DOHH2 (cell line): Measurements from ENCODE around the gene RBKS.
A peak's percentile ranks its signal among the peaks of the same experiment; 100 is the strongest.

ENCODE experiments used
- H3F3A ChIP-seq: fragments of 200-600 bp; sonication (generic), shearing (Covaris generic); 2 replicates; pipeline ENCODE4 v1.6.0; 2016; ENCODE audit warnings: antibody characterized with exemption, mild to moderate bottlenecking; ENCODE audit not compliant: control insufficient read depth, insufficient read depth
- H3K27ac ChIP-seq: fragments of 200-600 bp; sonication (generic); 2 replicates; pipeline ENCODE4 v1.5.1; 2014; ENCODE audit warnings: low read depth, mild to moderate bottlenecking, low read length, moderate library complexity
- H3K27me3 ChIP-seq: fragments of 200-600 bp; sonication (generic); 2 replicates; pipeline ENCODE4 v1.6.1; 2014; ENCODE audit warnings: mild to moderate bottlenecking, low read length, mixed read lengths; ENCODE audit not compliant: control insufficient read depth
- H3K36me3 ChIP-seq: fragments of 200-600 bp; sonication (generic); 2 replicates; pipeline ENCODE4 v1.6.1; 2014; ENCODE audit warnings: mild to moderate bottlenecking, low read length, moderate library complexity, mixed read lengths; ENCODE audit not compliant: control insufficient read depth
- H3K4me1 ChIP-seq: fragments of 200-600 bp; sonication (generic); 2 replicates; pipeline ENCODE4 v1.6.1; 2014; ENCODE audit warnings: mild to moderate bottlenecking, low read length, mixed read lengths; ENCODE audit not compliant: control insufficient read depth
- H3K4me2 ChIP-seq: fragments of 200-600 bp; sonication (generic); 2 replicates; pipeline ENCODE4 v1.6.0; 2014; ENCODE audit warnings: mild to moderate bottlenecking, low read length, moderate library complexity
- H3K4me3 ChIP-seq: fragments of 200-600 bp; sonication (generic); 2 replicates; pipeline ENCODE4 v1.5.1; 2014; ENCODE audit warnings: mild to moderate bottlenecking, low read length, mixed read lengths
- H3K79me2 ChIP-seq: fragments of 200-600 bp; sonication (generic); 2 replicates; pipeline ENCODE4 v1.6.1; 2014; ENCODE audit warnings: mild to moderate bottlenecking, low read length, mixed read lengths; ENCODE audit not compliant: control insufficient read depth
- H3K9me2 ChIP-seq: fragments of 200-600 bp; sonication (generic); replicated peaks from 2 replicates; pipeline ENCODE4 v1.6.1; 2014; ENCODE audit warnings: mild to moderate bottlenecking, low read length, mixed read lengths; ENCODE audit not compliant: control insufficient read depth
- H3K9me3 ChIP-seq: fragments of 200-600 bp; sonication (generic); 2 replicates; pipeline ENCODE4 v1.6.1; 2014; ENCODE audit warnings: antibody characterized with exemption, low read length, mixed read lengths; ENCODE audit not compliant: control insufficient read depth, insufficient read depth
- H4K20me1 ChIP-seq: fragments of 200-600 bp; sonication (generic); 2 replicates; pipeline ENCODE4 v1.6.0; 2014; ENCODE audit warnings: low read depth, mild to moderate bottlenecking, antibody characterized with exemption, low read length, moderate library complexity; ENCODE audit not compliant: control insufficient read depth, insufficient read depth
- CTCF ChIP-seq: fragments of 200-600 bp; sonication (generic); IDR thresholded peaks from one replicate; pipeline ENCODE4 v1.5.1; 2014; ENCODE audit warnings: antibody characterized with exemption, mild to moderate bottlenecking, low read depth, low read length; ENCODE audit not compliant: poor library complexity, severe bottlenecking
- EZH2phosphoT487 ChIP-seq: fragments of 200-600 bp; sonication (generic); IDR thresholded peaks from 2 replicates; pipeline ENCODE4 v1.6.1; 2017; ENCODE audit warnings: borderline replicate concordance, mild to moderate bottlenecking, antibody characterized with exemption, low read length, moderate library complexity, mixed read lengths

RBKS gene

GRCh38 chr2:27891673-27892105 lies 1.5 kb upstream of the RBKS start:
- peaks cover 23% of the 10 kb centered on the region for H3K36me3 ChIP-seq
- peak overlapping the region; percentile 81 for H3K4me2 ChIP-seq
- no peak overlapping the region for H3K27ac ChIP-seq
- H3K4me3 ChIP-seq: peak overlapping the region; percentile 93
- H3K79me2 ChIP-seq: peaks cover 29% of the 10 kb centered on the region
- no peaks in the 10 kb centered on the region for H3K9me2 ChIP-seq
- no peak for TF ChIP-seq EZH2phosphoT487
- TF ChIP-seq CTCF: no peak
- H3K9me3 ChIP-seq: no peaks in the 10 kb centered on the region
- peaks cover 5% of the 10 kb centered on the region; the same call in 1 of the 2 replicates for H3F3A ChIP-seq
- no peaks in the 10 kb centered on the region for H3K27me3 ChIP-seq
- peaks cover 53% of the 10 kb centered on the region for H3K4me1 ChIP-seq
- H4K20me1 ChIP-seq: no peaks in the 10 kb centered on the region

GRCh38 chr2:27890924-27891672 lies 911 bp upstream of the RBKS start:
- Histone ChIP-seq H3K4me1 (peaks cover 53% of the 10 kb centered on the region), H3K9me3 (no peaks in the 10 kb centered on the region), H3K27ac (peak overlapping the region; percentile 79), H3K4me3 (peak overlapping the region; percentile 93), H4K20me1 (no peaks in the 10 kb centered on the region), H3F3A (peaks cover 5% of the 10 kb centered on the region; the same call in 1 of the 2 replicates), H3K27me3 (no peaks in the 10 kb centered on the region), H3K4me2 (peak overlapping the region; percentile 81), H3K36me3 (peaks cover 18% of the 10 kb centered on the region), H3K9me2 (no peaks in the 10 kb centered on the region), H3K79me2 (peaks cover 29% of the 10 kb centered on the region)
- TF ChIP-seq EZH2phosphoT487 (no peak), CTCF (no peak)

- H3K27me3 ChIP-seq: no peaks in the 10 kb centered on the region
- no peak for TF ChIP-seq EZH2phosphoT487
- TF ChIP-seq CTCF: no peak
- no peaks in the 10 kb centered on the region for H3K9me3 ChIP-seq
- peak overlapping the region; percentile 79; the same call in 1 of the 2 replicates for H3K27ac ChIP-seq
- peaks cover 5% of the 10 kb centered on the region; the same call in 1 of the 2 replicates for H3F3A ChIP-seq
- peak overlapping the region; percentile 81 for H3K4me2 ChIP-seq
- peaks cover 29% of the 10 kb centered on the region for H3K79me2 ChIP-seq
- peaks cover 53% of the 10 kb centered on the region for H3K4me1 ChIP-seq
- no peaks in the 10 kb centered on the region for H3K9me2 ChIP-seq
- H3K36me3 ChIP-seq: peaks cover 8% of the 10 kb centered on the region
- H3K4me3 ChIP-seq: peak overlapping the region; percentile 93
- no peaks in the 10 kb centered on the region for H4K20me1 ChIP-seq
These were observed 427 bp downstream of the RBKS start for GRCh38 chr2:27889774-27890145.
